ENCODE data around the gene BOD1L1.
A peak's percentile ranks its signal among the peaks of the same experiment; 100 is the strongest.

BOD1L1 gene

DNA sequence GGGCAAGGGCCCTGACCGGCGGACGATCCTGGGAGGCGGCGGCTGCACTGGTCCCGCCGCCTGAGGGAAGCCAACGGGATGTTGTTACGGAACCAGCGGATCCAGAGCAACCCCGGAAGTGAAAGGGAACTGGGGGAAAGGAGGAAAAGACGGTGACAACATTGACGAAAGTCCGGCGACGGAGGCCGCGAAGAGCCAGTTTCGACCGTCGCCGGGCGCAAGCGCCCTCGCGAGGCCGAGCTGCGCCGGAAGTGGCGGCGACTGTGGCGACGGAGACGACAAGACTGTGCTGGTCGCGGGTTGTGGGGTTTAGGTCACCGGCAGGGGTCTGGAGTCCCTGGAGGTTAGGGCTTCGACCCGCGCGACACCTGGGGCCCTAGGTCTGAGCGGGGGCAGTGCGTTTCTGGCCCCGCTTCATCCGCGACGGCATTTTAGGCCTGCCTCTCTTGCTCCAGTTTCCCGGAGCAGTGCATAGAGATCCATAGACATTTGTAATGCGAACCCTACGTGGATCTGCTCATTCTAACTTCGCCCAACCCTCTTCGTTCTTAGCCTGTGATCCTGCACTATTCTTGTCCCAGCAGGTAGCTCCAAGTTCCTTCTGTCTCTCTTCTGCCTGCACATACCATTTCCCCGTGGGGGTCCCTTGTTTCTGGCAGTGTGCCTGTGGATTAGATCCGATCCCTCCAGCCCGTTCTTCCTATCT is at the start of gene BOD1L1:
TSS of gene BOD1L1 (minus strand) at position 120 of the 706 bp plus-strand sequence. CDS start 138 bp downstream, outside the sequence.
- peak; percentile 66 to 74 for DNase-seq (ENCODE audit: low read depth in 2 of 2)

DNA sequence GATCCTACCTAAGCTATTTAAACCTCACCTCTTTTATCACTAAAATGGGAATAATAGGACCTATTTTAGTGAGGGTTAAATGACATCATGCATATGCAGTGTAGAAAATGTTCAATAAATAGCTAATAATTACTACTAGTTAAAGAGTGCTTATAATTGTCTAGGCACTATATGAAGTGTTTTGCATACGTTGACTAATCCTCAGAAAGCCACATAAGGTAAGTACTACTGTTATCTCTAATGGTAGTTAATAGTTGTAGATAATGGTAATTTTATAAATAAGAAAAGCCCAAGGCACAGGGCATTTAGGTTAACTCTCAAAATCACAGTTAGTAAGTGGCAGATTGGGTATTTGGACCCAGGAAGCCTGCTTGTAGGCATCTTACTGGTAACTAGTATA is 47.4 kb upstream of the BOD1L1 start:
- no peak for DNase-seq (ENCODE audit: low read depth in 2 of 2)

DNA sequence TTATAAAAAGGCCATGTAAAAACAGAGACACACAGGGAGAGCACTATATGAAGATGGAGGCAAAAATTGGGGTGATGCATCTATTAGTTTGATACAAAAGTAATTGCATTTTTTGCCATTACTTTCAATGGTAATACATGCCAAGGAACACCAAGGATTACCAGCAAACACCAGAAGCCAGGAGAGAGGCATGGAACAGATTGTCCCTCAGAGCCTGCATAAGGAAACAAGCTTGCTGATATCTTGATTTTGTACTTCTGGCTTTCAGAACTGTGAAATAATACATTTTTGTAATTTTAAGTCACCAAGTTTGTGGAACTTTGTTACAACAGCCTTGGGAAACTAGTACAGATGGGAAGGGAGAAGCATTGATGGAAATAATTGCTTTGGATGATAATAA is 45.6 kb upstream of the BOD1L1 start:
- no peak for DNase-seq (ENCODE audit: low read depth in 2 of 2)

DNA sequence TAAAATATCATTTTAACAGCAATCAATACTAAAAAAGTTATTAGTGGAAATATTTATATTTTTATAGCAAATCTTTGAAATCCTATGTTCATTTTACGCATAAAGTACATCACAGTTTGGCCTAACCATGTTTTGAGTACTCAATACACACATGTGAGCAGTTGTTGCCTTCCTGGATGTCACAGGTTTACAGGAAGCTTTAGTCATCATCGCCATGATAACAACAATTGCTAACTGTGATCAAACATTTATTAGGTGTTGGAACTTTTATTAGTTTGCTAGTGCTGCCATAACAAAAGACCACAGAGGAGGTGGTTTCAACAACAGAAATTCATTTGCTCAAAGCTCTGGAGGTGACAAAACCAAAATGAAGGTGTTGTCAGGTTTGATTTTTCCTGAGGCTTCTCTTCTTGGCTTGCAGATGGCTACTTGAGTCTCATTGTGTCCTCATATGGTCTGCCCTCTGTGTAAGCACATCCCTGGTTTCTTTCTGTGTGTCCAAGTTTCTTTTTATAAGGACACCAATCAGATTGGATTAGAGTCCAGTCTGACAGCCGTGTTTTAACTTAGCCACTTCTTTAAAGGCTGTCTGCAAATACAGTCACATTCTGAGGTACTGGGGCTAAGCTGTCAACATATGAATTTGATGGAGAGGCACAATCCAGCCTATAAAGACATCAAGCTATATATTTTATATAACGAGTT is 43.1 kb upstream of the BOD1L1 start:
- DNase-seq (ENCODE audit: low read depth in 2 of 2) = no peak

DNA sequence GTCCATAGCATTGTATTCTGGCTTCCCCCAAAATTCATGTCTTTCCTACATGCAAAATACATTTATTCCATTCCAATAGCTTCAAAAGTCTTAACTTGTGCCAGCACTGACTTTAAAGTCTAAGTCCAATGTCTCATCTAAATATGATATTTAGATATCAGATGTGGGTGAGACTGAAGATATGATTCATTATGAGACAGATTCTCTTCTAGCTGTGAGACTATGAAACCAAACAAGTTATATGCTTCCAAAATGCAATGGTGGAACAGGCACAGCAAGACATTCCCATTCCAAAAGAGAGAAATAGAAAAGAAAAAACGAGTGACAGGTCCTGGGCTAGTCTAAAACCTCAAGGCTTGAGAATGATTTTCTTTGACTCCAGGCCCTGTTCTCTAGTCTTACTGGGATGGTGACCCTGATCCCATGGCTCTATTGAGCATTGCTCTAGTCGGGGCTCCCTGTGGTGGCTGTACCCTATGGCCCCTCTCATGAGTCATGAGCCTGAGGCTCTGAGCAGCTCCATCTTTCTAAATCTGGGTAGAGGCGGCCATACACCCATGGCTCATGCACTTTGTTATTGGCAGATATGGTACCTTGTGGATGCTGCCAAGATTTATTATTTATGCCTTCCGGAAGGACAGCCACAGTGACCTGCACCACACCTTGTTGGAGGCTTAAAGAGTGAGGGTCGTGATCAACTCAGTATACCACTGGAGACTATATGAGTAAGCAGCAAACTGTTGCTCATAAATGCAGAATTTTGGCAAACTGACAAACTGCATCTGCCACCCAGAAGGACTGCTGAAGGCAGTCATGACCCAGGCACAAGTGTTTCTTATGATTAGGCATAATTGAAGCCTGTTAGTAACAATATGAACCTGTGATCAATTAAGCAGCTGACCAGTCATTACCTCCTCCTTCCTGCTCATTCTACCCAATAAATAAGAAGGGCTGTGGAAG is 38.5 kb upstream of the BOD1L1 start:
- no peak for DNase-seq (ENCODE audit: low read depth in 2 of 2)

DNA sequence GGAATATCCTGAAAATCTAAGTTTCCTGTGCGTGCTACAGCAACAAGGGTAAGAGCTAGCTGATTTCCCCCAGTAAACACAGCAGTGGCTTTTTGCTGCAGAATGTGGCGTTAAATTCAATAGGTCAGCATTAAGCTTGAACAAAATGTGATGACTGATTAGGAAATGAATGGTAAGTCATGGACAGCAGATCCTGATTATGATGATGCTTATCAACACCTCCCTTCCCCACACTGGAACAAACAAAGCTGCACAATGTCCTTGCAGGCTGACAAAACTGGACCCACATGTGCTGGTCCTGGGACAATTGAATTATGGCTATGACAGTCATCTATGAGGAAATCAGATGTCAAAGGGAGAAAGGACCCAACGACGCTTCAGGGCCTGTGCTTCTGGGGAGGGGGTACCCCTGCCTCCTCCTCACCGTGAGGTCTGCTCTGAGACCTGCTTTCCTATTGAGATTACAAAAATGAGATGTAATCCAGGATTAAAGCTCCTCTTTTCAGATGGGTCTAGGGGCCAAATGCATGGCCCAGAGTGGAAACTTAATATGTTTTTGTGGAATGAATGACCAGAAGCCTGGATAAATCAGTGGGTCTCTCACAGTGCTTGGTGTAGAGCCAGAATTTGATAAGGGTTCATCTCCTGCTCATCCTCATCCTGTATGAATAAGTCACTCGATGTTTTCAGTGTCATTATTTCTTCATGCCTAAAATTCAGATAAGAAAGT is 32.0 kb upstream of the BOD1L1 start:
- DNase-seq (ENCODE audit: low read depth in 2 of 2) = no peak

DNA sequence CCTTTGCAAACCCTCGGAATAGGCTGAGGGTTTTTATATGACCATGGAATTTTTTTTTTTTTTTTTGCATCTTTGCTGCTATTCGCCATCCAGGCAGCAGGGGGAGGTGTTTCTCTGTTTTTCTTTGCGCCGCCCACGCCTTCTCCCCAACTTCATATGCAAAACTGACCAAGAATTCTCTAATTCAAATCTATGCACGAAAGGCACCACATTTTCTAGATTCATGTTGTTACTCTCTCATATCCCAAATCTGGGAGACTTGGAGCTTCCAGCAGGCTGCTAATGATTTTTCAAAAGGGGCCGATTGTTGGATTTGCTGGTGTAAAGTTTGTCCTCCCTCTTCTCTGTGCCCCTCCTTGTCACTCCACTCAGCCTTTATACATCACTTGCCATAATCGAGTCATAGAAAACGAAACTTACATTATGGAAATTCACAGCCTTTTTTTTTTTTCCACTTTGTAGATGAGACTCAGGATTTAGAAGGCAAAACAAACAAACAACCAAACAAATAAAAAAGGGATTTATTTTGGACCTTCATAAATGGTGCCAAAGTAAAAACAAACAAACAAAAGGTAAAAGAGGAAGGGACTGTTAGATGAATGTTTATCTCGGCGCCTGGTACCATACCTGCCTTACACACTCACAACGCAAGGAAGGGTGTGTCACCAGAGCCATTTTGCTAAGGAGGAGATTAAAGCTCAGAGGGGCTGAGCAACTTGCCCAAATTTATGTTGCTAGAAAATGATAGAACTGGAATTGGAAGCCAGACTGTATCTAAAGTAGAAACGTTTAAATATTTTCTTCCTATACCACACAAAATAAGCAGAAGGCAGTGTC is 29.3 kb upstream of the BOD1L1 start:
- DNase-seq (ENCODE audit: low read depth in 2 of 2) = peak; percentile 43 to 60

DNA sequence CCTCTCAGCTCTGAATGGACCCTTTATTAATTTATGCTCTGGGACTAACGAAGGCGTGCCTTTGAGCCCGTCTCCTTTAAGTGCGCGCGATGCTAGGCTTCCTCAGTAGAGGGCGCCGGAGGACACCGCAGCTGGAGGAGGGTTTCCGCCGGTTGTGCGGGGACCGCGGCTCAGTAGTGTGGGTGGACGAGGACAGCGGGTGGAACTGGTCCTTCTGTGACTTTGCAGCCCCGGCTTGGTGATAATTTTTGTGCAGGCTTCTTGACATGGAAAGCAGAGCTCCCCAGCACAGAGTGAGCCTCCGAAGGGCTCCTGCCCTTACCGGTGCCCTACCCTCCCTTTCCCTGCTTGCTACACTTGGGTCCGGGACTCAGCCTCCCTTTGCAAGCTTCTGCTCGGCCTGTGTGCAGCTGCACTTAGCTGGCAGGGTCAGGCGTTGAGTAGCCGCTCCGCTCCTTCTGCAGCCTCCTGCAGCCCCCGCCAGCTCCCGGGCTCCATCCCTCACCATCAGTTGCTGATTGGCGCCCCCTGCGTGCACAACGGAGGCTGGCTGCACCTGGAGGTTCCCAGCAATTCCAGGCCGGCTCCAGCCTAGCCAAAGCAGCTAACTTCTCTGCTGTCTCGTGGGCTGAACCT is 26.8 kb upstream of the BOD1L1 start:
- peak; percentile 54 to 70 for DNase-seq (ENCODE audit: low read depth in 2 of 2)

DNA sequence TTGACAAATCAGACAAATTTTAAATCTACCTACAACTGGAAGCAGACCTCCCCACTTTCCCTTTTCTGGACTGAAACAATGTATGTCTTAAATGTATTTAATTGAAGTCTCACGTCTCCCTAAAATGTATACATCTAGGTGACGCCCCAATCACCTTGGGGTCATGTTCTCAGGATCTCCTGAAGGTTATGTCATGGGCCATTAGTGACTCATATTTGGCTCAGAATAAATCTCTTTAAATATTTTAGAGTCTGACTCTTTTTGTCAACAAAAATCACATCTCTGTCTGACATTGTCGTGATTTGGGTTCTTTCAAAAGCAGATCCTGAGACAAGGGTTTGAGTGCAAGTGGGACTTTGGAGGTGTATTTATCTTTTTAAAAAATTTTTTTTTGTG is 26.2 kb upstream of the BOD1L1 start:
- DNase-seq (ENCODE audit: low read depth in 2 of 2) = no peak

DNA sequence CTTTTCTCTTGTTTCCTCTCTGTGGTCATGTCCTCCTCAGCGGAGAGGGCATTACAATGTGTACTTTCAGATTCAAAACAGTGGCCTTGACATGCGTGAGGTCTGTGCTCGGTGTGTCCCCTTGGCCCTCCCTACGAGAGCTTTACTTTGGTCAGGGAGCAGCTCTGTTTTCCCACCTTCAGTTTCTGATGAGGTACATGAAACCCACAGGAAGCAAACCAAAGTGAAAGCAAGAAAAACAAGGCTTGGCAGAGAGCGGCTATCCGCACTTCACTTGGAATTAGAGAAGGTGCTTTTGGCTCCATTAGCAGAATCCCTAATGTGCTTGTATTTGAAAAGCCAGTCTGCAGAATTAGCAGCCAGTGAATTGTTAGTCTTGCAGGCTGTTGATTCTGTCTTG is 19.5 kb upstream of the BOD1L1 start:
- DNase-seq (ENCODE audit: low read depth in 2 of 2) = no peak

DNA sequence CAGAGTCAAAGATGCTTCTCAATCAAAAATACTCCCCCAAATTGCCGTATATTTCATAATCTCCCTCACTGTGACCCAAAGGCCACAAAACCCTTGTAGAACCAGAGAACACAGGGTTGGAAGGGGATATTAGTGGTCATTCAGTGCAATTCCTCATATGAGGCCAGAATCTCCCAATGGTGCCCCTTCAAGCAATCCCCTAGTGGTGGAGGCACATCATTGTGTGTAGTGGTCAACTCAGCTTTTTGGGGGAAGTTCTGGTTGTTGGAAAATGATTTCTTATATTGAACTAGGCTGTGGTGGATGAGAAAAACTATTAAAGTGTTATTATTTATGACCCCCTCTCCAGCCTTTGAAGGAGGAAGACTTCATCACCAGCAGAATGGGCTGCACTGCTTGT is 17.6 kb upstream of the BOD1L1 start:
- DNase-seq (ENCODE audit: low read depth in 2 of 2) = no peak

DNA sequence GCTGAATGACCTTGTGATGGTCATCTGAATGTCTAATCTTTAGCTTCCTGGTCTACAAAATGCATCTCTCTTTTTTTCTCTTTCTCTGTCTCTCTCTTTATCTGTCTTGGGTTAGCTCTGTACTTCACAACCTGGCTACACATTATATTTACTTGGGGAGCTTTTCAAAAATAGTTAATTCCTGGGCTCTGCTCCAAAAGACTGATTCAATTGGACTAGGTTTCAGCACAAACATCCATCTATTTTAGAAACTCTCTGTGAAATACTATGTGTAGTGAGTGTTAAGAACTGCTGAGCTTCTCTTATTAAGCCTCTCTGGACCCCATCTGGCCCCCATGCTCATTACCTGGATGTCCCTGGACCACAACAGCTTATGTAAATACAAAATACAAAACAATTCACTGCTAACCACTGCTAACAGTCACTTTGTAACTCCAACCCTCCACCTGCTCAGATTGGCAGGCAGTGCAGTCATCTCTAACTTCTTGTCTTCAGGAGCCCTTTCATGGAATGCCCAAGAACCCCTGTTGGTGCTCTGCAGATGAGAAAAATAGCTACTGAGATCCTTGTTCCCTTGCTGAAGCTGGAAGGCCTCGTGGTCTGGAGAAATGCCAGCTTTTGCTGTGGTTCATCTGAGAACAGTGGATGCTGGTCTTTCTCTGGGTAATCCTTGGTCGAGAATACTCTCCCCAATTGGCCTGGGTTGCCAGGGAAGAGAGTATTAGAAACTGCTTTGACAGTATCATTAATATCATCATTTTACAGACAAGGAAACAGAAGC is 14.8 kb upstream of the BOD1L1 start:
- no peak for DNase-seq (ENCODE audit: low read depth in 2 of 2)

DNA sequence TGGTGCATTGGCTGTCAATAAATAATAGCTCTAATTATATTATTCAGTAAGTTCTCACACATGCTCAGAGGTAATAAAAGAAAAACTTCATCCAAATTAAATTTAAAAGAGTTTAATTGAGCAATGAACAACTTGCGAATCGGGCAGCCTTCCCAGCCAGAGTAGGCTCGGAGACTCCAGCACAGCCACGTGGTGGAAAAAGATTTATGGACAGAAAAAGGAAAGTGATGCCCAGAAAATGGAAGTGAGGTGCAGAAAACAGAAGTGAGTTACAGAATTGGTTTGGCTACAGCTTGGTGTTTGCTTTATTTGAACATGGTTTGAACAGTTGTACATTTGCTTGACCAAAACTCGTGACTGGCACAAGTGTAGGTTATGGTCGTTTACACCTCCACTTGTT is 13.6 kb upstream of the BOD1L1 start:
- no peak for DNase-seq (ENCODE audit: low read depth in 2 of 2)

DNA sequence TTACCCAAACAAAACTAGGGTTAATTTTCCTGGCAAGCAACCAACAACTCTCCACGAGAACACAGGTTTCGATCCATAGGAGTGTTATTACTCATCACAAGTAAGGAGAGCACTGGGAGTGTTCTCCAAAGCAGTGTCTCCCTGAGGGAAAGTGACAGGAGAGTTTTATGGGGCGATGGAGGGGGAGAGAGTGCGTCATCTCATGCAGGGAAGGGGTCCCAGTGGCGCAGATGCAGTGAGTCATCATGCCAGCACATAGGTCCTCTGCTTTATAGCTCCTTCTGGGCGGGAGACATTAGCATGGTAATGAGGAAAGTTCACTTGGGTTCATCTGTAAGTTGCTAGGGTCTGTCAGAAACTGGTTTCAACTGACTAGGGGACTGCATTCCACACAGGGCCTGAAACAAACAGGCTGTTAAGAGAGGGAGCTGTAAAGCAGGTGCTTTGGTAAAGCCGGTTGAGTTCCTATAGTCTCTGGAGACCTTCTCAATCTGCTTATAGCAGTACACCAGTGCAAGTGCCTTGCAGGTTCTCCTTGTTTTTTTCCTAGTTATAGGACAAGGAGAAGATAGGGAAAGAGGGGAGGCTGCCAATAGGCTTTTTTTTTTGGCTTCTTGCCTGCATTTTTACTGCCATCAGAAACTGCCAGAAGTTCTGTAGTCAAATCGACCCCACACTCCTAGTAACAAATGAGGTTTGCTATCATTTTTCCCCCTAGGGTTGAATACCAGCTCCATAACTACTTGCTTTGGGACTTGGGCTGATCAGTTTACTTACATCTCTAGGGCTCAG is 12.8 kb upstream of the BOD1L1 start:
- DNase-seq (ENCODE audit: low read depth in 2 of 2) = no peak

DNA sequence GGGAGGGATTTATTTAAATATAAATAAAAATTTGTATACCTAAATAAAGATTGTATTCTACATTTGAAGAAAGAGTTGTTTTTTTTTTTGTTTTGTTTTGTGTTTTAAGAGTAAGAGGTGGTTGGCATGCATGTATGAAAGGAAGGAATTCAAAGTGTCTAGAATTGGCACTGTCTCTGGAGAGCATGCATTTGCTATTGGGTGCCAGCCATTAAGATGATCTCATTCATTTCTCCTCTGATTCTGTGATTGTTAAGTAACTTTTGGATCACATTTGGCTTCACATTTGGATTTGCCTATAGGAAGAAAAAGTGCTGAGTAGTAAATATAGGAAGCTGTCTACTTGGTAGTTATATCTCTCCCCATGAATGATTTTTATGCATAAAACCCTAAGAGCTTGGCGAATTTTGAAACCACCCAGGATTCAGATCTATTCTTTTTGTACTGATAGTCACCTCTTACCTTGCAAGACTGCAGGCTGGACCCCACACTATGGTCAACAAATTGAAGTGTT is 7.8 kb upstream of the BOD1L1 start:
- no peak for DNase-seq (ENCODE audit: low read depth in 2 of 2)

DNA sequence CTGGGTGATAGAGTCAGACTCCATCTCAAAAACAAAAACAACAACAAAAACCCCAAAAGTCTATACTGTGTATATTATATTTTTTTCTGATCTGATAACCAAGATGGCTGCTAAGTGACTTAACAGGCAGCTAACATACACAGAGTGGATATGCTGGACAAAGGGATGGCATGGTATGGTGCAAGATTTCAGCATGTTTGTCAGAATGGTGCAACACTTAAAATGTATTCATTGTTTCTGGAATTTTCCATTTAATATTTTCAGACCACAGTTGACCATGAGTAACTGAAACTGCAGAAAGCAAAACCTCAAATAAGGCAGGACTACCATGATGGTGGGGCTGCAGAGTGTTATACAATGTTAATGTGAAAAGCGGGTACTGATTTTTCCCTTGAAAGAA is 6.1 kb upstream of the BOD1L1 start:
- DNase-seq (ENCODE audit: low read depth in 2 of 2) = no peak

DNA sequence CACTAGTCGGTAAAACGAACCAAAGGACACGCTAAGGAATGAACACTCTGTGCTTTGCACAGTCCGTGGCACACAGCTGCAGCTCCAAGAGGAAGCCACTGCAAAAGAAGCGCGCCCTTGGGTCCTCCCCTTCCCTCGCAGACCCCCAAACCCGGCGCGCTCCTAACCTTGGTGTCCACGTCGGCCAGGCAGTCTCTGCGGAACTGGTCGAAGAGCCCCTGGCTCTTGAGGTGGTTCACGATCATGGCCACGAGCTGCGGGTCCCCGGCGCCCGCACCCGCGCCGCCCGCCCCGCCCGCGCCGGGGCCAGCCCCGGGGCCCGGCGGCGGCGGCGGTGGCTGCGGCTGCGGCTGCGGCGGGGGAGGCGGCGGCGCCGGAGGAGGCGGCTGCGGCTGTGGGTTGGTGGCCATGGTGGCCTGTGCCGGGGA is 333 bp downstream of the BOD1L1 start:
- no peak for DNase-seq (ENCODE audit: low read depth in 2 of 2)

DNA sequence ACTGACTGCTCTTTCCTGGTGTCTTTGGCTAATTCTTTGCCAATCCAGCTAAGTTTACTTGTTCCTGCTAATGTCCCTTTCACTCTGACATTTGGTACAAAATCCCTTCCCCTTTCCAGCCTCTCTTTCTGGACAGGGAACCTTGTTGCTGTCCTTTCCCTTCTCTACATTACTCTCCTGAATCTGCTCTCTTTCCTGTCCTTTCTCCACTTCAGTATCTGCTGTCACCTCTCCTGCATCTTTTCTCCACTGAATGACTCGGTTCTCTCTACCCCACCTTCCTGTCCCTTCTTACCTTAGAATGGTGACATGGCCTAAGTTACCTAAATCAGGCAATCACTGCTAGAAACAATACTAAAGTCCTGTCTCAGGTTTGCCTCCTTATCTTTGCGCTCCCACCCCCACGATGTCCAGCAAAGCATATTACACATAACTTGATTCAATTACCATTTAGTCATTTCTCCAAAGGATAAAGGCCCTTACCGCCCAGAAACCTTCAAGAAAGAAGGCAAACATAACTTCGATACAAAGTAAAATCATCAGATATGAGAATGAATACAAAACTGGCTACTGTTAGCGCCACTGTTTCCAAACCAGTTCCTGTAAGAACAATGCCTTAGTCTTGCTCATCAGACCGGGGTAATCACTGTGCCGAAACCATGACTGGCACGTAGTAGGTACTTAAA is 890 bp downstream of the BOD1L1 start:
- no peak for DNase-seq (ENCODE audit: low read depth in 2 of 2)

Data from stimulated activated CD4-positive, alpha-beta T cell treated with anti-CD3 and anti-CD28 coated beads, Interleukin-12 subunit alpha, Interleukin-12 subunit beta, amount 100 ng/mL, for 24 hours (primary cell).